HepG2 (cell line): ENCODE results near the gene KIAA0825. TPM values are rescaled to one million over a fixed set of nuclear protein-coding genes. Genes with fewer than 3 reads are reported as not detected.

Source experiments
- ARHGAP35 ChIP-seq: sonication (generic); formaldehyde crosslinking; IDR thresholded peaks from 2 replicates; pipeline ENCODE4 v1.9.0; 2022; ENCODE audit warnings: mild to moderate bottlenecking, inconsistent platforms, moderate library complexity, missing genetic modification reagents, borderline replicate concordance
- ZNF124 ChIP-seq: sonication (generic); formaldehyde crosslinking; IDR thresholded peaks from 2 replicates; pipeline ENCODE4 v1.4.0; 2020; ENCODE audit warnings: missing genetic modification reagents
- ZNF3 ChIP-seq: IDR thresholded peaks from 2 replicates; pipeline ENCODE4 v1.7.0; 2017; ENCODE audit warnings: inconsistent platforms
- polyA plus RNA-seq, 8 experiments: library from polyadenylated mRNA; depleted of rRNA in 3 of 8; stranded (reverse) in 7 of 8; unstranded in 1 of 8; fragments of >200 nt; fragmentation: Illumina TruSeq in 4 of 8; extraction: Trizol in 4 of 8; gene quantifications; 2 replicates each; pipeline versions ENCODE4 v1.2.1 to v1.2.3, GENCODE V29; 2011 to 2016; ENCODE audit warnings: low read depth in 4 of 8, missing spikeins in 1 of 8, mixed read lengths in 1 of 8; ENCODE audit not compliant: insufficient read depth in 1 of 8
- total RNA-seq, 5 experiments: library from RNA; depleted of rRNA; stranded (reverse); fragments of >200 nt; fragmentation: Illumina TruSeq; extraction: Trizol; gene quantifications; 2 replicates each; pipeline ENCODE4 v1.2.3, GENCODE V29; 2016; ENCODE audit warnings: low read depth in 1 of 5
- TF ChIP-seq, protein P1 (sequence below): sonication (generic); formaldehyde crosslinking; IDR thresholded peaks from 2 replicates; pipeline ENCODE4 v1.4.0; 2020; ENCODE audit warnings: missing genetic modification reagents, borderline replicate concordance
- TF ChIP-seq, protein P2 (sequence below): sonication (generic); formaldehyde crosslinking; conservative IDR thresholded peaks from 2 replicates; pipeline ENCODE4 v1.5.0; 2020; ENCODE audit warnings: missing genetic modification reagents
- TF ChIP-seq, protein P3 (sequence below): sonication (generic); formaldehyde crosslinking; IDR thresholded peaks from 2 replicates; pipeline ENCODE4 v1.5.1; 2020; ENCODE audit warnings: mild to moderate bottlenecking, missing genetic modification reagents, moderate library complexity
- TF ChIP-seq, protein P4 (sequence below): sonication (generic); formaldehyde crosslinking; IDR thresholded peaks from 2 replicates; pipeline ENCODE4 v1.4.0; 2020; ENCODE audit warnings: missing genetic modification reagents
- TF ChIP-seq, protein P5 (sequence below): IDR thresholded peaks from 2 replicates; pipeline ENCODE4 v1.6.1; 2016; ENCODE audit warnings: low read depth

The KIAA0825 gene
- total and polyA plus RNA-seq, 2 of the 13 experiments (the other 11 are each of a cell fraction or from before 2014, with no cell fraction given) = 0.05 to 0.51 TPM

DNA sequence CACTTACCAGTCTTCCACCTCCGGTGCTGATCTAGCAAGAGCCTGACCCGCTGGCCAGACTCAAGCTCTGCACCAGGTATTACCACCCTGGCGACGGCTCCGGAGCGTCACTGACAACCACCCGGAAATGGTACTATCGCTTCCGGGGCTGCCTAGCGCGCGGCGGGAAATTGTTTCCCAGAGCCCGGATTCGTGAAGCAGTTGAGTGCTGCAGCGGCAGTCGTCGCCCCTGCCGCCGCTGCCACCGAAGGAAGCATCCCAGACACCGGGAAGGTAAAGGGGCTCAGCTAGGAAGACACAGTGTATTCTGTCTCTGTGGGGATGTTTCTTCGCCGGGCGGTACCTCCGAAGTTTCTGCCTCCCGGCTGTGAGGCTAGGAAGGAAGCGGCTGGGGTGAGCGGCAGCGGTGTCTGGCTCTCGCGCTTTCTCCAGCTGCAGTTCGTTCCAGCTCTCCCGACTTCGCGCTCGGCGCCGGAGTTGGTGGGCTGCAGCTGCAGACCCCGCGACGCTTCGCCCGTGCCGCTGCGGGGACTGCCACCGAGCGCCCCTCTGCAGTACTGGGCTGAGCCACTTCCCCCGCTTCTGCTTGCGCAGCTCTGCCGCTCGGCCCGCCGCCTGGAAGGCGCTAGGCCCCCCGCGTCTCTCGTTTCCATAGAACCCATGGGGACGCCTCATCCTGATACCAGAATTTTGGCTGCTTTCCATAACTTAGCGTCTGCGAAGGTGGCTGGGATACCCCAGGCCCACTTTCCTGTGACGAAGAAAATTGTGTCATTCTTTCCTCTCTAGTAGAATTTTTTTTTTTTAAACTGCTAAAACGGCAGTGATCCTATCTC is at the start of gene KIAA0825, which contains the start of gene SLF1 (continued):
- TF ChIP-seq, protein P1, sequence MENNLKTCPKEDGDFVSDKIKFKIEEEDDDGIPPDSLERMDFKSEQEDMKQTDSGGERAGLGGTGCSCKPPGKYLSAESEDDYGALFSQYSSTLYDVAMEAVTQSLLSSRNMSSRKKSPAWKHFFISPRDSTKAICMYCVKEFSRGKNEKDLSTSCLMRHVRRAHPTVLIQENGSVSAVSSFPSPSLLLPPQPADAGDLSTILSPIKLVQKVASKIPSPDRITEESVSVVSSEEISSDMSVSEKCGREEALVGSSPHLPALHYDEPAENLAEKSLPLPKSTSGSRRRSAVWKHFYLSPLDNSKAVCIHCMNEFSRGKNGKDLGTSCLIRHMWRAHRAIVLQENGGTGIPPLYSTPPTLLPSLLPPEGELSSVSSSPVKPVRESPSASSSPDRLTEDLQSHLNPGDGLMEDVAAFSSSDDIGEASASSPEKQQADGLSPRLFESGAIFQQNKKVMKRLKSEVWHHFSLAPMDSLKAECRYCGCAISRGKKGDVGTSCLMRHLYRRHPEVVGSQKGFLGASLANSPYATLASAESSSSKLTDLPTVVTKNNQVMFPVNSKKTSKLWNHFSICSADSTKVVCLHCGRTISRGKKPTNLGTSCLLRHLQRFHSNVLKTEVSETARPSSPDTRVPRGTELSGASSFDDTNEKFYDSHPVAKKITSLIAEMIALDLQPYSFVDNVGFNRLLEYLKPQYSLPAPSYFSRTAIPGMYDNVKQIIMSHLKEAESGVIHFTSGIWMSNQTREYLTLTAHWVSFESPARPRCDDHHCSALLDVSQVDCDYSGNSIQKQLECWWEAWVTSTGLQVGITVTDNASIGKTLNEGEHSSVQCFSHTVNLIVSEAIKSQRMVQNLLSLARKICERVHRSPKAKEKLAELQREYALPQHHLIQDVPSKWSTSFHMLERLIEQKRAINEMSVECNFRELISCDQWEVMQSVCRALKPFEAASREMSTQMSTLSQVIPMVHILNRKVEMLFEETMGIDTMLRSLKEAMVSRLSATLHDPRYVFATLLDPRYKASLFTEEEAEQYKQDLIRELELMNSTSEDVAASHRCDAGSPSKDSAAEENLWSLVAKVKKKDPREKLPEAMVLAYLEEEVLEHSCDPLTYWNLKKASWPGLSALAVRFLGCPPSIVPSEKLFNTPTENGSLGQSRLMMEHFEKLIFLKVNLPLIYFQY = peak; percentile 78
- TF ChIP-seq, protein P2, sequence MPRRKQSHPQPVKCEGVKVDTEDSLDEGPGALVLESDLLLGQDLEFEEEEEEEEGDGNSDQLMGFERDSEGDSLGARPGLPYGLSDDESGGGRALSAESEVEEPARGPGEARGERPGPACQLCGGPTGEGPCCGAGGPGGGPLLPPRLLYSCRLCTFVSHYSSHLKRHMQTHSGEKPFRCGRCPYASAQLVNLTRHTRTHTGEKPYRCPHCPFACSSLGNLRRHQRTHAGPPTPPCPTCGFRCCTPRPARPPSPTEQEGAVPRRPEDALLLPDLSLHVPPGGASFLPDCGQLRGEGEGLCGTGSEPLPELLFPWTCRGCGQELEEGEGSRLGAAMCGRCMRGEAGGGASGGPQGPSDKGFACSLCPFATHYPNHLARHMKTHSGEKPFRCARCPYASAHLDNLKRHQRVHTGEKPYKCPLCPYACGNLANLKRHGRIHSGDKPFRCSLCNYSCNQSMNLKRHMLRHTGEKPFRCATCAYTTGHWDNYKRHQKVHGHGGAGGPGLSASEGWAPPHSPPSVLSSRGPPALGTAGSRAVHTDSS (CRISPR knock-in tag) = no peak
- 0 out of 2 replicates have a peak, but pooled peaks have one; percentile 50 for TF ChIP-seq ARHGAP35
- TF ChIP-seq, protein P3, sequence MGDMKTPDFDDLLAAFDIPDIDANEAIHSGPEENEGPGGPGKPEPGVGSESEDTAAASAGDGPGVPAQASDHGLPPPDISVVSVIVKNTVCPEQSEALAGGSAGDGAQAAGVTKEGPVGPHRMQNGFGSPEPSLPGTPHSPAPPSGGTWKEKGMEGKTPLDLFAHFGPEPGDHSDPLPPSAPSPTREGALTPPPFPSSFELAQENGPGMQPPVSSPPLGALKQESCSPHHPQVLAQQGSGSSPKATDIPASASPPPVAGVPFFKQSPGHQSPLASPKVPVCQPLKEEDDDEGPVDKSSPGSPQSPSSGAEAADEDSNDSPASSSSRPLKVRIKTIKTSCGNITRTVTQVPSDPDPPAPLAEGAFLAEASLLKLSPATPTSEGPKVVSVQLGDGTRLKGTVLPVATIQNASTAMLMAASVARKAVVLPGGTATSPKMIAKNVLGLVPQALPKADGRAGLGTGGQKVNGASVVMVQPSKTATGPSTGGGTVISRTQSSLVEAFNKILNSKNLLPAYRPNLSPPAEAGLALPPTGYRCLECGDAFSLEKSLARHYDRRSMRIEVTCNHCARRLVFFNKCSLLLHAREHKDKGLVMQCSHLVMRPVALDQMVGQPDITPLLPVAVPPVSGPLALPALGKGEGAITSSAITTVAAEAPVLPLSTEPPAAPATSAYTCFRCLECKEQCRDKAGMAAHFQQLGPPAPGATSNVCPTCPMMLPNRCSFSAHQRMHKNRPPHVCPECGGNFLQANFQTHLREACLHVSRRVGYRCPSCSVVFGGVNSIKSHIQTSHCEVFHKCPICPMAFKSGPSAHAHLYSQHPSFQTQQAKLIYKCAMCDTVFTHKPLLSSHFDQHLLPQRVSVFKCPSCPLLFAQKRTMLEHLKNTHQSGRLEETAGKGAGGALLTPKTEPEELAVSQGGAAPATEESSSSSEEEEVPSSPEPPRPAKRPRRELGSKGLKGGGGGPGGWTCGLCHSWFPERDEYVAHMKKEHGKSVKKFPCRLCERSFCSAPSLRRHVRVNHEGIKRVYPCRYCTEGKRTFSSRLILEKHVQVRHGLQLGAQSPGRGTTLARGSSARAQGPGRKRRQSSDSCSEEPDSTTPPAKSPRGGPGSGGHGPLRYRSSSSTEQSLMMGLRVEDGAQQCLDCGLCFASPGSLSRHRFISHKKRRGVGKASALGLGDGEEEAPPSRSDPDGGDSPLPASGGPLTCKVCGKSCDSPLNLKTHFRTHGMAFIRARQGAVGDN (CRISPR knock-in tag) = peak; percentile 87
- TF ChIP-seq, protein P4, sequence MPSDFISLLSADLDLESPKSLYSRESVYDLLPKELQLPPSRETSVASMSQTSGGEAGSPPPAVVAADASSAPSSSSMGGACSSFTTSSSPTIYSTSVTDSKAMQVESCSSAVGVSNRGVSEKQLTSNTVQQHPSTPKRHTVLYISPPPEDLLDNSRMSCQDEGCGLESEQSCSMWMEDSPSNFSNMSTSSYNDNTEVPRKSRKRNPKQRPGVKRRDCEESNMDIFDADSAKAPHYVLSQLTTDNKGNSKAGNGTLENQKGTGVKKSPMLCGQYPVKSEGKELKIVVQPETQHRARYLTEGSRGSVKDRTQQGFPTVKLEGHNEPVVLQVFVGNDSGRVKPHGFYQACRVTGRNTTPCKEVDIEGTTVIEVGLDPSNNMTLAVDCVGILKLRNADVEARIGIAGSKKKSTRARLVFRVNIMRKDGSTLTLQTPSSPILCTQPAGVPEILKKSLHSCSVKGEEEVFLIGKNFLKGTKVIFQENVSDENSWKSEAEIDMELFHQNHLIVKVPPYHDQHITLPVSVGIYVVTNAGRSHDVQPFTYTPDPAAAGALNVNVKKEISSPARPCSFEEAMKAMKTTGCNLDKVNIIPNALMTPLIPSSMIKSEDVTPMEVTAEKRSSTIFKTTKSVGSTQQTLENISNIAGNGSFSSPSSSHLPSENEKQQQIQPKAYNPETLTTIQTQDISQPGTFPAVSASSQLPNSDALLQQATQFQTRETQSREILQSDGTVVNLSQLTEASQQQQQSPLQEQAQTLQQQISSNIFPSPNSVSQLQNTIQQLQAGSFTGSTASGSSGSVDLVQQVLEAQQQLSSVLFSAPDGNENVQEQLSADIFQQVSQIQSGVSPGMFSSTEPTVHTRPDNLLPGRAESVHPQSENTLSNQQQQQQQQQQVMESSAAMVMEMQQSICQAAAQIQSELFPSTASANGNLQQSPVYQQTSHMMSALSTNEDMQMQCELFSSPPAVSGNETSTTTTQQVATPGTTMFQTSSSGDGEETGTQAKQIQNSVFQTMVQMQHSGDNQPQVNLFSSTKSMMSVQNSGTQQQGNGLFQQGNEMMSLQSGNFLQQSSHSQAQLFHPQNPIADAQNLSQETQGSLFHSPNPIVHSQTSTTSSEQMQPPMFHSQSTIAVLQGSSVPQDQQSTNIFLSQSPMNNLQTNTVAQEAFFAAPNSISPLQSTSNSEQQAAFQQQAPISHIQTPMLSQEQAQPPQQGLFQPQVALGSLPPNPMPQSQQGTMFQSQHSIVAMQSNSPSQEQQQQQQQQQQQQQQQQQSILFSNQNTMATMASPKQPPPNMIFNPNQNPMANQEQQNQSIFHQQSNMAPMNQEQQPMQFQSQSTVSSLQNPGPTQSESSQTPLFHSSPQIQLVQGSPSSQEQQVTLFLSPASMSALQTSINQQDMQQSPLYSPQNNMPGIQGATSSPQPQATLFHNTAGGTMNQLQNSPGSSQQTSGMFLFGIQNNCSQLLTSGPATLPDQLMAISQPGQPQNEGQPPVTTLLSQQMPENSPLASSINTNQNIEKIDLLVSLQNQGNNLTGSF = 0 out of 2 replicates have a peak, but pooled peaks have one; percentile 14
- 0 out of 2 replicates have a peak, but pooled peaks have one; percentile 15 for TF ChIP-seq ZNF124
- TF ChIP-seq, protein P5, sequence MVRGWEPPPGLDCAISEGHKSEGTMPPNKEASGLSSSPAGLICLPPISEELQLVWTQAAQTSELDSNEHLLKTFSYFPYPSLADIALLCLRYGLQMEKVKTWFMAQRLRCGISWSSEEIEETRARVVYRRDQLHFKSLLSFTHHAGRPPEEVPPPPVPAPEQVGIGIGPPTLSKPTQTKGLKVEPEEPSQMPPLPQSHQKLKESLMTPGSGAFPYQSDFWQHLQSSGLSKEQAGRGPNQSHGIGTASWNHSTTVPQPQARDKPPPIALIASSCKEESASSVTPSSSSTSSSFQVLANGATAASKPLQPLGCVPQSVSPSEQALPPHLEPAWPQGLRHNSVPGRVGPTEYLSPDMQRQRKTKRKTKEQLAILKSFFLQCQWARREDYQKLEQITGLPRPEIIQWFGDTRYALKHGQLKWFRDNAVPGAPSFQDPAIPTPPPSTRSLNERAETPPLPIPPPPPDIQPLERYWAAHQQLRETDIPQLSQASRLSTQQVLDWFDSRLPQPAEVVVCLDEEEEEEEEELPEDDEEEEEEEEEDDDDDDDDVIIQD (CRISPR knock-in tag) = 0 out of 2 replicates have a peak, but pooled peaks have one; percentile 13
- 0 out of 2 replicates have a peak, but pooled peaks have one; percentile 26 for TF ChIP-seq ZNF3 (CRISPR knock-in tag)
